GM23338 (cell line): ENCODE measurements around the gene TNNT3.

Experiments used
- CREB1 ChIP-seq: fragments of 250-450 bp; sonication (Bioruptor Pico); IDR thresholded peaks from 2 replicates; pipeline ENCODE4 v1.5.0; 2020; ENCODE audit warnings: low read depth, mild to moderate bottlenecking, moderate library complexity
- CTCF ChIP-seq, 2 experiments: fragments of 200-600 bp in 1 of 2; sonication (generic) in 1 of 2; conservative IDR thresholded peaks; 2 replicates each; pipeline versions ENCODE4 v1.5.1 to v1.6.1; 2016 to 2017; ENCODE audit warnings: antibody characterized with exemption in 2 of 2, low read depth in 2 of 2, mild to moderate bottlenecking in 2 of 2, moderate library complexity in 1 of 2
- EZH2 ChIP-seq: fragments of 200-600 bp; sonication (generic); IDR thresholded peaks from one replicate; pipeline ENCODE4 v1.8.0; 2017; ENCODE audit warnings: antibody characterized with exemption, mild to moderate bottlenecking, low read depth; ENCODE audit not compliant: unreplicated experiment
- EZH2phosphoT487 ChIP-seq: fragments of 200-600 bp; sonication (generic); IDR thresholded peaks from one replicate; pipeline ENCODE4 v1.8.1; 2018; ENCODE audit warnings: antibody characterized with exemption; ENCODE audit not compliant: unreplicated experiment
- JUNB ChIP-seq: IDR thresholded peaks from one replicate; pipeline ENCODE4 v1.6.1; 2016; ENCODE audit warnings: antibody characterized with exemption; ENCODE audit not compliant: unreplicated experiment
- NANOG ChIP-seq: IDR thresholded peaks from 2 replicates; pipeline ENCODE4 v1.6.1; 2016; ENCODE audit warnings: antibody characterized with exemption, borderline replicate concordance
- POLR2AphosphoS5 ChIP-seq: IDR thresholded peaks from 2 replicates; pipeline ENCODE4 v1.6.1; 2016; ENCODE audit warnings: antibody characterized with exemption, low read depth
- STAT1 ChIP-seq: IDR thresholded peaks from one replicate; pipeline ENCODE4 v1.6.1; 2016; ENCODE audit warnings: antibody characterized with exemption; ENCODE audit not compliant: unreplicated experiment
- ZNF331 ChIP-seq: fragments of 250-450 bp; sonication (Bioruptor Pico); IDR thresholded peaks from 2 replicates; pipeline ENCODE4 v1.5.0; 2020; ENCODE audit warnings: low read depth, mild to moderate bottlenecking, moderate library complexity
- TF ChIP-seq, protein P1 (sequence below): IDR thresholded peaks from one replicate; pipeline ENCODE4 v1.6.1; 2018; ENCODE audit warnings: antibody characterized with exemption; ENCODE audit not compliant: unreplicated experiment
- TF ChIP-seq, protein P2 (sequence below): IDR thresholded peaks from 2 replicates; pipeline ENCODE4 v1.6.1; 2016; ENCODE audit warnings: antibody characterized with exemption

DNA sequence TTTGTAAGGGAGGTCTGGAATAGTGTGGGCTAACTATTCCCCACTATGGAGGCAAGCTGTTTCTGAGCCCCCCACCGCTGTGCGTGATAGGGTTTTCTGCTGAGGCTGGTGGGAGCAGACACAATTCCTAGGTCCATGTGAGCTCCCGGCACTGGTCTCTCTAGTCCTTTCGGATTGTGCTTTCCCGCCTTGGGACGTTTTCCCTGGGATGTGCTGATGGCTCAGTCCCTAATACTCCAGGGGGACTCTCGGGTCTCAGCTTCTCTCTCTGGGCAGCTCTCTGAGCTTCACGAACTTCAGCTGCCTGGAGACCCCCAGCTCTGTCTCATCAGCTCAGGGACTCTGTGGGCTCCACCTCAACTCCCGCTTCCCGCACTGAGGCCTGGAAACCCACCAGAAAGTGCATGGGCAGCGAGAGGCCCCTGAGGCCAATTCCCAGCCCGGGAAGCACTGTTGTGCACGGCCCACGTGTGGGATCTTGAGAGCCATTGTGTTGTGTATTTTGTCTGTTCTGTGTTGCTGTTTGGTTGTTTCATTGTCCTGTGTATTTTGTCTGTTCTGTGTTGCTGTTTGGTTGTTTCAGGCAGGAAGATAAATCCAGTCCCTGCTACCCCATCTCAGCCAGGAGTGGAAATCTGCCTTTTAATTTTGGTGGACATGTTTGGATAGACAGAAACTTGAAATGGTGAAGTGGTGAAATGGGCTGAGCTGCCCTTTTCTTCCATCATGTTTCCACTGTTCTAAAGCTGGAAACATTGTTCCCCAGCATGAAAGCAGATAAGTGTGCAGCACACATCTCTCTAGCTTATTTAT lies 12.7 kb upstream of the TNNT3 start:
- TF ChIP-seq EZH2 (no peak), CTCF (conservative IDR thresholded peaks at IDR 0.05; ENCODE audit: low read depth in 2 of 2) (no peak), POLR2AphosphoS5 (no peak), NANOG (no peak), EZH2phosphoT487 (no peak), STAT1 (no peak), JUNB (no peak), CREB1 (CRISPR knock-in tag) (no peak), ZNF331 (CRISPR knock-in tag) (no peak)
- TF ChIP-seq, protein P1, sequence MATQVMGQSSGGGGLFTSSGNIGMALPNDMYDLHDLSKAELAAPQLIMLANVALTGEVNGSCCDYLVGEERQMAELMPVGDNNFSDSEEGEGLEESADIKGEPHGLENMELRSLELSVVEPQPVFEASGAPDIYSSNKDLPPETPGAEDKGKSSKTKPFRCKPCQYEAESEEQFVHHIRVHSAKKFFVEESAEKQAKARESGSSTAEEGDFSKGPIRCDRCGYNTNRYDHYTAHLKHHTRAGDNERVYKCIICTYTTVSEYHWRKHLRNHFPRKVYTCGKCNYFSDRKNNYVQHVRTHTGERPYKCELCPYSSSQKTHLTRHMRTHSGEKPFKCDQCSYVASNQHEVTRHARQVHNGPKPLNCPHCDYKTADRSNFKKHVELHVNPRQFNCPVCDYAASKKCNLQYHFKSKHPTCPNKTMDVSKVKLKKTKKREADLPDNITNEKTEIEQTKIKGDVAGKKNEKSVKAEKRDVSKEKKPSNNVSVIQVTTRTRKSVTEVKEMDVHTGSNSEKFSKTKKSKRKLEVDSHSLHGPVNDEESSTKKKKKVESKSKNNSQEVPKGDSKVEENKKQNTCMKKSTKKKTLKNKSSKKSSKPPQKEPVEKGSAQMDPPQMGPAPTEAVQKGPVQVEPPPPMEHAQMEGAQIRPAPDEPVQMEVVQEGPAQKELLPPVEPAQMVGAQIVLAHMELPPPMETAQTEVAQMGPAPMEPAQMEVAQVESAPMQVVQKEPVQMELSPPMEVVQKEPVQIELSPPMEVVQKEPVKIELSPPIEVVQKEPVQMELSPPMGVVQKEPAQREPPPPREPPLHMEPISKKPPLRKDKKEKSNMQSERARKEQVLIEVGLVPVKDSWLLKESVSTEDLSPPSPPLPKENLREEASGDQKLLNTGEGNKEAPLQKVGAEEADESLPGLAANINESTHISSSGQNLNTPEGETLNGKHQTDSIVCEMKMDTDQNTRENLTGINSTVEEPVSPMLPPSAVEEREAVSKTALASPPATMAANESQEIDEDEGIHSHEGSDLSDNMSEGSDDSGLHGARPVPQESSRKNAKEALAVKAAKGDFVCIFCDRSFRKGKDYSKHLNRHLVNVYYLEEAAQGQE: no peak
- TF ChIP-seq, protein P2, sequence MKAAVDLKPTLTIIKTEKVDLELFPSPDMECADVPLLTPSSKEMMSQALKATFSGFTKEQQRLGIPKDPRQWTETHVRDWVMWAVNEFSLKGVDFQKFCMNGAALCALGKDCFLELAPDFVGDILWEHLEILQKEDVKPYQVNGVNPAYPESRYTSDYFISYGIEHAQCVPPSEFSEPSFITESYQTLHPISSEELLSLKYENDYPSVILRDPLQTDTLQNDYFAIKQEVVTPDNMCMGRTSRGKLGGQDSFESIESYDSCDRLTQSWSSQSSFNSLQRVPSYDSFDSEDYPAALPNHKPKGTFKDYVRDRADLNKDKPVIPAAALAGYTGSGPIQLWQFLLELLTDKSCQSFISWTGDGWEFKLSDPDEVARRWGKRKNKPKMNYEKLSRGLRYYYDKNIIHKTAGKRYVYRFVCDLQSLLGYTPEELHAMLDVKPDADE: no peak
